WI38 (cell line): ENCODE results near the gene SENP1.

Experiments used
- H3K4me3 ChIP-seq: 2 replicates; pipeline ENCODE4 v1.5.1; 2011; ENCODE audit warnings: low read depth, mild to moderate bottlenecking, control low read depth, low read length
- CTCF ChIP-seq: IDR thresholded peaks from 2 replicates; pipeline ENCODE4 v1.5.1; 2012; ENCODE audit warnings: low read depth, mild to moderate bottlenecking, control low read depth, low read length

Gene SENP1

GRCh38 chr12:48004053-48004941, 101.6 kb downstream of the SENP1 start, which contains the start of gene COL2A1:
COL2A1 (minus strand) TSS chr12:48004476; CDS start chr12:48004321, 155 bp downstream.
- H3K4me3 ChIP-seq, result peak within 1 kb of the TSS; percentile 23; the same call in 1 of the 2 replicates
- TF ChIP-seq CTCF, result no peak

- no peak for TF ChIP-seq CTCF
- peak overlapping the region; percentile 23; the same call in 1 of the 2 replicates for H3K4me3 ChIP-seq
Measured at GRCh38 chr12:48003226-48004052, 102.4 kb downstream of the SENP1 start.

- no peak overlapping the region for H3K4me3 ChIP-seq
- no peak for TF ChIP-seq CTCF
Measured at GRCh38 chr12:48002773-48003218, 103.1 kb downstream of the SENP1 start.

- peak overlapping the region; percentile 62 for H3K4me3 ChIP-seq
- no peak for TF ChIP-seq CTCF
Measured at GRCh38 chr12:48002414-48002730, 103.5 kb downstream of the SENP1 start.

- peak overlapping the region; percentile 62 for H3K4me3 ChIP-seq
- TF ChIP-seq CTCF, result no peak
Measured at GRCh38 chr12:48001505-48002413, 104.1 kb downstream of the SENP1 start.

- TF ChIP-seq CTCF, result no peak
- H3K4me3 ChIP-seq, result peak overlapping the region; percentile 62
Measured at GRCh38 chr12:48000878-48001504, 104.9 kb downstream of the SENP1 start.
